C1 segment of cervical spinal cord (tissue), 14 donors: ENCODE results near the gene TLR6.

Experiments used
- DNase-seq, 14 donors: peaks; one replicate each; lab custom pipeline; 2025; lab: John Stamatoyannopoulos, UW

Gene TLR6

GRCh38 chr4:38856524-38857337 lies at the start of gene TLR6:
TSS of gene TLR6 (minus strand) at chr4:38856817. CDS start at chr4:38829473, 27,344 bp downstream.
- peak in 1 of 14 donors; percentile 23 for DNase-seq

- no peak for DNase-seq
Observed at GRCh38 chr4:38905652-38906385, 49.2 kb upstream of the TLR6 start.

- no peak for DNase-seq
Observed at GRCh38 chr4:38904682-38905081, 48.1 kb upstream of the TLR6 start.

GRCh38 chr4:38904090-38904666 lies 47.6 kb upstream of the TLR6 start:
- DNase-seq: no peak

GRCh38 chr4:38902695-38903094 lies 46.1 kb upstream of the TLR6 start:
- DNase-seq: peak in 1 of 14 donors; percentile 28

GRCh38 chr4:38902221-38902620 lies 45.6 kb upstream of the TLR6 start:
- no peak for DNase-seq

GRCh38 chr4:38898245-38898644 lies 41.6 kb upstream of the TLR6 start:
- no peak for DNase-seq

- no peak for DNase-seq
Observed at GRCh38 chr4:38896940-38897339, 40.3 kb upstream of the TLR6 start.

GRCh38 chr4:38894322-38894982 lies 37.8 kb upstream of the TLR6 start:
- DNase-seq: no peak

- no peak for DNase-seq
Observed at GRCh38 chr4:38891051-38891983, 34.7 kb upstream of the TLR6 start.

- DNase-seq: no peak
Observed at GRCh38 chr4:38889143-38889542, 32.5 kb upstream of the TLR6 start.

- no peak for DNase-seq
Observed at GRCh38 chr4:38884254-38884653, 27.6 kb upstream of the TLR6 start.

GRCh38 chr4:38876636-38877035 lies 20.0 kb upstream of the TLR6 start:
- no peak for DNase-seq

- no peak for DNase-seq
Observed at GRCh38 chr4:38873290-38873944, 16.8 kb upstream of the TLR6 start.

- peak in 1 of 14 donors; percentile 6 for DNase-seq
Observed at GRCh38 chr4:38872620-38873019, 16.0 kb upstream of the TLR6 start.

GRCh38 chr4:38871593-38871992 lies 15.0 kb upstream of the TLR6 start:
- no peak for DNase-seq

GRCh38 chr4:38870098-38870808 lies 13.6 kb upstream of the TLR6 start:
- DNase-seq: no peak

GRCh38 chr4:38869511-38869910 lies 12.9 kb upstream of the TLR6 start:
- DNase-seq: no peak
